C4-2B (cell line): ENCODE measurements around the gene UBN2.

Source experiments
- ZFX ChIP-seq: fragments of 450-650 bp; IDR thresholded peaks from 2 replicates; pipeline ENCODE4 v1.6.1; 2017
- TF ChIP-seq, protein P1 (sequence below): fragments of 450-650 bp; conservative IDR thresholded peaks from 2 replicates; pipeline ENCODE4 v1.5.1; 2017; ENCODE audit warnings: mild to moderate bottlenecking

DNA sequence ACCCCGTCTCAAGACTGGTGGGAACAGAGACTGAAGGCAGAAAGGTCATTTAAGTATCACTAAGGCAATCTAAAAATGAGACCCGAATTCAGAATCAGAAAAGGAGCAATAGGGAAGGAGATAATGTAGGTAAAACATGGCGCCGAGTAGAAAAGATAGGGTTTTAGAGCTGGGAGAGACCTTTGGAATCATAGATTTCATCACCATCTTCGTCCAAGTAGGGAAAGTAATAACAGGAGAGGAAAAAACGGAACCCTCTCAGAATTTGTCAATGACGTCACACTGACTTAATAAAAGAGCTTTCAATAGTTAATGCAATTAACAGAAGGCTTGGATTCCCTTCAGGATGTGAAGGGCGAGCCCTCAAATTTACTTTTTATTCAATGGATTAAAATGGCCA lies 1.0 kb upstream of the UBN2 start:
- TF ChIP-seq, protein P1, sequence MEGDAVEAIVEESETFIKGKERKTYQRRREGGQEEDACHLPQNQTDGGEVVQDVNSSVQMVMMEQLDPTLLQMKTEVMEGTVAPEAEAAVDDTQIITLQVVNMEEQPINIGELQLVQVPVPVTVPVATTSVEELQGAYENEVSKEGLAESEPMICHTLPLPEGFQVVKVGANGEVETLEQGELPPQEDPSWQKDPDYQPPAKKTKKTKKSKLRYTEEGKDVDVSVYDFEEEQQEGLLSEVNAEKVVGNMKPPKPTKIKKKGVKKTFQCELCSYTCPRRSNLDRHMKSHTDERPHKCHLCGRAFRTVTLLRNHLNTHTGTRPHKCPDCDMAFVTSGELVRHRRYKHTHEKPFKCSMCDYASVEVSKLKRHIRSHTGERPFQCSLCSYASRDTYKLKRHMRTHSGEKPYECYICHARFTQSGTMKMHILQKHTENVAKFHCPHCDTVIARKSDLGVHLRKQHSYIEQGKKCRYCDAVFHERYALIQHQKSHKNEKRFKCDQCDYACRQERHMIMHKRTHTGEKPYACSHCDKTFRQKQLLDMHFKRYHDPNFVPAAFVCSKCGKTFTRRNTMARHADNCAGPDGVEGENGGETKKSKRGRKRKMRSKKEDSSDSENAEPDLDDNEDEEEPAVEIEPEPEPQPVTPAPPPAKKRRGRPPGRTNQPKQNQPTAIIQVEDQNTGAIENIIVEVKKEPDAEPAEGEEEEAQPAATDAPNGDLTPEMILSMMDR, result no peak
- TF ChIP-seq ZFX, result no peak
